ENCODE results near the gene SLC37A3.
"Not testable (repeated sequence)": the region's sequence is repeated elsewhere in the genome, so short reads cannot be mapped to it uniquely, and the experiment has no call there.

The SLC37A3 gene

DNA sequence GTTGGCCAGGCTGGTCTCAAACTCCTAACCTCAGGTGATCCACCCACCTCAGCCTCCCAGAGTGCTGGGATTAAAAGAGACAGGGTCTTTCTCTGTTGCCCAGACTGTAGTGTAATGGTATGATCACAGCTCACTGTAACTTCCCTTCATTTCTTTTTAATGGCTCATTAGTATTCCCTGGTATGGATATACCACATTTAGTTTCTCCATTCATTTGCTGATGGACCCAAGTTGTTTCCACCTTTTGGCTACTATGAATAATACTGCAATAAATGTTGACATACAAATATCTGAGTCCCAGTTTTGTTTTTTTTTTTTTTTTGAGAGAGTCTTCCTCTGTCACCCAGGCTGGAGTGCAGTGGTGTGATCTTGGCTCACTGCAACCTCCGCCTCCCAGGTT lies 59.4 kb downstream of the SLC37A3 start:
- not testable (repeated sequence) for H3K14ac ChIP-seq (ENCODE audit: low read length); H4K8ac ChIP-seq (ENCODE audit: low read depth, low read length); H3K4me1 ChIP-seq (ENCODE audit: control insufficient read depth in 2 of 2, insufficient read depth in 1 of 2, low read depth in 1 of 2, low read length in 2 of 2); DNase-seq (ENCODE audit: low spot score); H2BK15ac ChIP-seq (ENCODE audit: low read length); H2BK5ac ChIP-seq (ENCODE audit: low read length); H2BK120ac ChIP-seq (ENCODE audit: low read depth, low read length); H3K9ac ChIP-seq (ENCODE audit: low read depth, low read length, poor library complexity); H3K27me3 ChIP-seq (ENCODE audit: control insufficient read depth in 3 of 3, insufficient read depth in 3 of 3, low read depth in 1 of 3, low read length in 3 of 3); H3K4me3 ChIP-seq (ENCODE audit: low read length in 2 of 2); H3K4me2 ChIP-seq (ENCODE audit: insufficient read depth, low read length, poor library complexity, severe bottlenecking); H3K9me3 ChIP-seq (replicated peaks in 1 of 2; ENCODE audit: control insufficient read depth in 2 of 2, insufficient read depth in 1 of 2, low read depth in 1 of 2, low read length in 2 of 2); H2AK5ac ChIP-seq (ENCODE audit: low read depth, low read length); H3K27ac ChIP-seq (replicated peaks; ENCODE audit: low read length); H4K91ac ChIP-seq (ENCODE audit: low read depth, low read length, poor library complexity); H3K23ac ChIP-seq (ENCODE audit: low read depth, low read length, poor library complexity); H2AFZ ChIP-seq (ENCODE audit: low read length); H3K4ac ChIP-seq (ENCODE audit: low read length); H2BK12ac ChIP-seq (ENCODE audit: low read length); H3K79me1 ChIP-seq (ENCODE audit: low read depth, low read length); H3K18ac ChIP-seq (ENCODE audit: low read length)
- peaks cover 21 to 76% of the 10 kb centered on the region in 2 donors for H3K36me3 ChIP-seq (replicated peaks in 1 of 2; ENCODE audit: control insufficient read depth in 2 of 2, insufficient read depth in 2 of 2, low read length in 2 of 2)
- no CpG with 5 or more reads among the region's 1 CpG for WGBS, 2 donors (ENCODE audit: extremely low coverage in 2 of 2, insufficient read length in 2 of 2, insufficient replicate concordance in 1 of 2)

DNA sequence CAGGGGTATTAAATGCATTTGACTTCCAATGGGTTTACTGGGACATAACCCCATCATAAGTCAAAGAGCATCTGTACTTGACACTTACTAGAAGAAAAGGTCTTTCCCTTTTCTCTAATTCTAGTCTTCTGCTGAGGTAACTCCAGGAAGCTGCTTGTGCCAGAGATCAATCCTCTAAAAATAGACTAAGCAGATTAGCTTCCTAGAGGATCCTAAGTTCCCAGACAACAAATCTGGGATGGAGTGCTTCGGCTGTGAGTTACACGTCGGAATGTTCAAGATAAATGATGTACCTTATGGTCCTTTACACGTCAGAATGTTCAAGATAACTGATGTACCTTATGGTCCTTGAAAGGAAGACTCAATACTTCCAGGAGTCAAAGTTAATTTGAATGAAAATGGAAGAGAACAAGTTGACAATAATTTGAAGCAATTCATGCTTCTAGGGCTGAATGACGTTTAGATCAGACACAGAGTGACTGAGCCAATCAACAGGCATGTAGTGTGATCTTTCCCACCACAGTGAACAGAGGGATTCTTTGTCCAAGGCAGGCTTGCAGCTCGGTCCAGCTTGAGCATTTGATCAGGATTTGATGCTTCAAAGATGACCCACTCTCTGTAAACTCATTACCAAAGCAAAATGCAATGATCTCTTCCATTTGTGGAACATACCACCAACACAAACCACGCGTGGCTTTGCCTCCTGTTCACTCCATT lies 63.8 kb downstream of the SLC37A3 start:
- DNase-seq (ENCODE audit: low spot score): no peak
- H2BK5ac ChIP-seq (ENCODE audit: low read length): no peak overlapping the region
- no peak overlapping the region for H3K18ac ChIP-seq (ENCODE audit: low read length)
- no peaks in the 10 kb centered on the region for H3K9me3 ChIP-seq (replicated peaks in 1 of 2; ENCODE audit: control insufficient read depth in 2 of 2, insufficient read depth in 1 of 2, low read depth in 1 of 2, low read length in 2 of 2)
- no peak overlapping the region for H2BK120ac ChIP-seq (ENCODE audit: low read depth, low read length)
- H3K27ac ChIP-seq (replicated peaks; ENCODE audit: low read length): no peak overlapping the region
- no peak overlapping the region for H4K91ac ChIP-seq (ENCODE audit: low read depth, low read length, poor library complexity)
- no peak overlapping the region for H3K23ac ChIP-seq (ENCODE audit: low read depth, low read length, poor library complexity)
- no peak overlapping the region for H2AFZ ChIP-seq (ENCODE audit: low read length)
- no peaks in the 10 kb centered on the region for H3K27me3 ChIP-seq (ENCODE audit: control insufficient read depth in 3 of 3, insufficient read depth in 3 of 3, low read depth in 1 of 3, low read length in 3 of 3)
- no peak overlapping the region for H4K8ac ChIP-seq (ENCODE audit: low read depth, low read length)
- no peak overlapping the region for H3K9ac ChIP-seq (ENCODE audit: low read depth, low read length, poor library complexity)
- no peak overlapping the region for H3K4me2 ChIP-seq (ENCODE audit: insufficient read depth, low read length, poor library complexity, severe bottlenecking)
- WGBS, 2 donors (ENCODE audit: extremely low coverage in 2 of 2, insufficient read length in 2 of 2, insufficient replicate concordance in 1 of 2): no CpG with 5 or more reads among the region's 8 CpGs
- no peak overlapping the region for H2BK12ac ChIP-seq (ENCODE audit: low read length)
- H2AK5ac ChIP-seq (ENCODE audit: low read depth, low read length): no peak overlapping the region
- no peaks in the 10 kb centered on the region for H3K4me1 ChIP-seq (ENCODE audit: control insufficient read depth in 2 of 2, insufficient read depth in 1 of 2, low read depth in 1 of 2, low read length in 2 of 2)
- H3K14ac ChIP-seq (ENCODE audit: low read length): no peak overlapping the region
- H2BK15ac ChIP-seq (ENCODE audit: low read length): no peak overlapping the region
- H3K4me3 ChIP-seq (ENCODE audit: low read length in 2 of 2): no peak overlapping the region
- peaks cover 11 to 44% of the 10 kb centered on the region in 2 donors for H3K36me3 ChIP-seq (replicated peaks in 1 of 2; ENCODE audit: control insufficient read depth in 2 of 2, insufficient read depth in 2 of 2, low read length in 2 of 2)
- H3K79me1 ChIP-seq (ENCODE audit: low read depth, low read length): no peaks in the 10 kb centered on the region
- H3K4ac ChIP-seq (ENCODE audit: low read length): no peak overlapping the region

DNA sequence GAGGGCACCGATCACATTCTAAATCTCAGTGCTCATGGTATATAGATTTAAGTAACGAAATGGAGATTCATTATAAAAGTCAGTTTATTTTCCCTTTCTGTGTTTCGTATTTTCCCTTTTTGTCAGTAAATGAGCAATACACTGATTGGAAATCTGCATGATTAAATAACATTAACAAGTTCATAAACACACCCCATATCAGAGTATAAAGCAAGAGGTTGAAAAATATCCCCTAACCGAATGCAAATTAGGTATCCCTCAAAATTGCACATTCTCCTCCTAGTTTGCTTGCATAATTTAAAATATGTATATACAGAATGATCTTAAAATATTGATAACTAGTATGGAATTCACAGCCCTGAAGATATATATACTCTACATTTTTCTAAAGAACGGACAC lies 64.6 kb downstream of the SLC37A3 start:
- H3K4ac ChIP-seq (ENCODE audit: low read length): no peak overlapping the region
- no peak overlapping the region for H3K4me3 ChIP-seq (ENCODE audit: low read length in 2 of 2)
- H3K36me3 ChIP-seq (replicated peaks in 1 of 2; ENCODE audit: control insufficient read depth in 2 of 2, insufficient read depth in 2 of 2, low read length in 2 of 2): peaks cover 11 to 40% of the 10 kb centered on the region in 2 donors
- no peak overlapping the region for H4K8ac ChIP-seq (ENCODE audit: low read depth, low read length)
- H3K9me3 ChIP-seq (replicated peaks in 1 of 2; ENCODE audit: control insufficient read depth in 2 of 2, insufficient read depth in 1 of 2, low read depth in 1 of 2, low read length in 2 of 2): no peaks in the 10 kb centered on the region
- H3K14ac ChIP-seq (ENCODE audit: low read length): no peak overlapping the region
- H3K27me3 ChIP-seq (ENCODE audit: control insufficient read depth in 3 of 3, insufficient read depth in 3 of 3, low read depth in 1 of 3, low read length in 3 of 3): no peaks in the 10 kb centered on the region
- no CpG with 5 or more reads among the region's 5 CpGs for WGBS, 2 donors (ENCODE audit: extremely low coverage in 2 of 2, insufficient read length in 2 of 2, insufficient replicate concordance in 1 of 2)
- no peak overlapping the region for H2BK12ac ChIP-seq (ENCODE audit: low read length)
- no peaks in the 10 kb centered on the region for H3K79me1 ChIP-seq (ENCODE audit: low read depth, low read length)
- no peak for DNase-seq (ENCODE audit: low spot score)
- no peak overlapping the region for H3K27ac ChIP-seq (replicated peaks; ENCODE audit: low read length)
- no peak overlapping the region for H3K4me2 ChIP-seq (ENCODE audit: insufficient read depth, low read length, poor library complexity, severe bottlenecking)
- H2BK120ac ChIP-seq (ENCODE audit: low read depth, low read length): no peak overlapping the region
- H2AK5ac ChIP-seq (ENCODE audit: low read depth, low read length): no peak overlapping the region
- H3K9ac ChIP-seq (ENCODE audit: low read depth, low read length, poor library complexity): no peak overlapping the region
- no peak overlapping the region for H4K91ac ChIP-seq (ENCODE audit: low read depth, low read length, poor library complexity)
- no peak overlapping the region for H3K18ac ChIP-seq (ENCODE audit: low read length)
- H2AFZ ChIP-seq (ENCODE audit: low read length): no peak overlapping the region
- H2BK5ac ChIP-seq (ENCODE audit: low read length): no peak overlapping the region
- H3K4me1 ChIP-seq (ENCODE audit: control insufficient read depth in 2 of 2, insufficient read depth in 1 of 2, low read depth in 1 of 2, low read length in 2 of 2): no peaks in the 10 kb centered on the region
- H2BK15ac ChIP-seq (ENCODE audit: low read length): no peak overlapping the region
- no peak overlapping the region for H3K23ac ChIP-seq (ENCODE audit: low read depth, low read length, poor library complexity)

DNA sequence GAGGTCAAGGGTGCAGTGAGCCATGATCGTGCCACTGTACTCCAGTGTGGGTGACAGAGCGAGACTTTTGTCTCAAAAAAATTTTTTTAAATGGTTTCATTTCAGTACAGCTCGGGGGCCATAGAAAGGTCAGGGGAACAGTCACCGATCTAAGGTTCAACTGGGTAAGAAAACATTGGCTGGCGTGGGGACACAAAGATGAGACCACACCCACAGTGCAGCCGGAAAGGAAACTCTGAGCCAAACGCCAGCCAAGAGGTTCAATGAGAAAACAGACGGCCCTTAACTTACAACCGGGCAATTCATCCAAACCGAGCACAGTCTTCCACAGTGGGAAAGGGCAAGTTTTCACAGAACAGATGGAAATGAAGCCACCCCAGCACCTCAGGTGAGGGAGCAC lies 65.1 kb downstream of the SLC37A3 start:
- no peak overlapping the region for H3K23ac ChIP-seq (ENCODE audit: low read depth, low read length, poor library complexity)
- no peak for DNase-seq (ENCODE audit: low spot score)
- no peak overlapping the region for H2BK15ac ChIP-seq (ENCODE audit: low read length)
- H3K4me3 ChIP-seq (ENCODE audit: low read length in 2 of 2): no peak overlapping the region
- H3K79me1 ChIP-seq (ENCODE audit: low read depth, low read length): no peaks in the 10 kb centered on the region
- no peak overlapping the region for H3K18ac ChIP-seq (ENCODE audit: low read length)
- H3K9ac ChIP-seq (ENCODE audit: low read depth, low read length, poor library complexity): no peak overlapping the region
- H2BK5ac ChIP-seq (ENCODE audit: low read length): no peak overlapping the region
- no peak overlapping the region for H2AFZ ChIP-seq (ENCODE audit: low read length)
- no peak overlapping the region for H2BK120ac ChIP-seq (ENCODE audit: low read depth, low read length)
- no peaks in the 10 kb centered on the region for H3K9me3 ChIP-seq (replicated peaks in 1 of 2; ENCODE audit: control insufficient read depth in 2 of 2, insufficient read depth in 1 of 2, low read depth in 1 of 2, low read length in 2 of 2)
- H2BK12ac ChIP-seq (ENCODE audit: low read length): no peak overlapping the region
- no peak overlapping the region for H4K8ac ChIP-seq (ENCODE audit: low read depth, low read length)
- H3K36me3 ChIP-seq (replicated peaks in 1 of 2; ENCODE audit: control insufficient read depth in 2 of 2, insufficient read depth in 2 of 2, low read length in 2 of 2): peaks cover 11 to 40% of the 10 kb centered on the region in 2 donors
- no peak overlapping the region for H3K14ac ChIP-seq (ENCODE audit: low read length)
- no CpG with 5 or more reads among the region's 10 CpGs for WGBS, 2 donors (ENCODE audit: extremely low coverage in 2 of 2, insufficient read length in 2 of 2, insufficient replicate concordance in 1 of 2)
- H3K27ac ChIP-seq (replicated peaks; ENCODE audit: low read length): no peak overlapping the region
- no peak overlapping the region for H3K4ac ChIP-seq (ENCODE audit: low read length)
- H3K4me2 ChIP-seq (ENCODE audit: insufficient read depth, low read length, poor library complexity, severe bottlenecking): no peak overlapping the region
- no peak overlapping the region for H4K91ac ChIP-seq (ENCODE audit: low read depth, low read length, poor library complexity)
- H3K27me3 ChIP-seq (ENCODE audit: control insufficient read depth in 3 of 3, insufficient read depth in 3 of 3, low read depth in 1 of 3, low read length in 3 of 3): no peaks in the 10 kb centered on the region
- no peaks in the 10 kb centered on the region for H3K4me1 ChIP-seq (ENCODE audit: control insufficient read depth in 2 of 2, insufficient read depth in 1 of 2, low read depth in 1 of 2, low read length in 2 of 2)
- no peak overlapping the region for H2AK5ac ChIP-seq (ENCODE audit: low read depth, low read length)
